Measurements from ENCODE around the gene GNB4.

GNB4 gene

DNA sequence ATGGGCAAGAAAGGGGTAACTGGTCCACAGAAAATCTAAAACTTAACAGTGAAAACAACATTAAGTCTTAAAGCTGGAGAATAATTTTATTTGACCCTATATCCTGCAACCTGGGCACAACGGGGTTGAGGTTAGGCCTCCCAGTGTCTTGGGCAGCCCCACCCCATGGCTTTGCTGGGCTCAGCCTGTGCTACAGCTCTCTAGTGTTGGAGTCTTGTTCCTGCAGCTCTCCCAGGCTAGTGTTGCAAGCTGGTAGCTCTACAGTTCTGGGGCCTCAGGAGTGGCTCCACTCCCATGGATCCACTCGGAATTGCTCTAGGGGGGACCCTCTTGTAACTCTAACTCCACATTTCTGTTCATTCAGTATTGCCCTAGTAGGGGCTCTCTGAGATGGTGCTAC lies 24.9 kb upstream of the GNB4 start:
- ChIA-PET POLR2A (no interaction called here), CTCF (interaction anchor here (0.8 to 1.6 kb wide), 4 partner anchors 9 to 12 kb away, joined by 3 to 7 read pairs (median 4); no protein-coding TSS in a partner anchor)
- TF ChIP-seq, protein P1, sequence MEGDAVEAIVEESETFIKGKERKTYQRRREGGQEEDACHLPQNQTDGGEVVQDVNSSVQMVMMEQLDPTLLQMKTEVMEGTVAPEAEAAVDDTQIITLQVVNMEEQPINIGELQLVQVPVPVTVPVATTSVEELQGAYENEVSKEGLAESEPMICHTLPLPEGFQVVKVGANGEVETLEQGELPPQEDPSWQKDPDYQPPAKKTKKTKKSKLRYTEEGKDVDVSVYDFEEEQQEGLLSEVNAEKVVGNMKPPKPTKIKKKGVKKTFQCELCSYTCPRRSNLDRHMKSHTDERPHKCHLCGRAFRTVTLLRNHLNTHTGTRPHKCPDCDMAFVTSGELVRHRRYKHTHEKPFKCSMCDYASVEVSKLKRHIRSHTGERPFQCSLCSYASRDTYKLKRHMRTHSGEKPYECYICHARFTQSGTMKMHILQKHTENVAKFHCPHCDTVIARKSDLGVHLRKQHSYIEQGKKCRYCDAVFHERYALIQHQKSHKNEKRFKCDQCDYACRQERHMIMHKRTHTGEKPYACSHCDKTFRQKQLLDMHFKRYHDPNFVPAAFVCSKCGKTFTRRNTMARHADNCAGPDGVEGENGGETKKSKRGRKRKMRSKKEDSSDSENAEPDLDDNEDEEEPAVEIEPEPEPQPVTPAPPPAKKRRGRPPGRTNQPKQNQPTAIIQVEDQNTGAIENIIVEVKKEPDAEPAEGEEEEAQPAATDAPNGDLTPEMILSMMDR (IDR thresholded peaks at IDR 0.05; ENCODE audit: control extremely low read depth, extremely low read depth, low read depth, missing control alignments) = no peak
- no peak for DNase-seq (ENCODE audit: extremely low spot score)

DNA sequence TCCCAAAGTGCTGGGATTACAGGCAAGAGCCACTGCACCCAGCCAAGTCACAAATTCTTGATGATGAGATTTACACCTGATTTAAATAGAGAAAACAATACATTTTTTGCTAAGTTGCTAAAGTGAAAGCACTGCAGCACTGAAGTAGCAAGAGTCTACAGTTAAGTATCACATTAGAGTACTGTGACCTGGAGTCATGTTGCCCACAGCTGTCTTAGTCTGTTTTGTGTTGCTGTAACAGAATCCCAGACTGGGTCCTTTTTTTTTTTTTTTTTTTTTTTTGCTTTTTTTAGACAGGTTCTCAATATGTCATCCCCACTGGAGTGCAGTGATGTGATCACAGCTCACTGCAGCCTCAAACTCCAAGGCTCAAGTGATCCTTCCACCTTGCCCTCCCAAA lies 23.2 kb upstream of the GNB4 start:
- ChIA-PET POLR2A (no interaction called here), CTCF (no interaction called here)
- DNase-seq (ENCODE audit: extremely low spot score) = no peak
- TF ChIP-seq, protein P1 (IDR thresholded peaks at IDR 0.05; ENCODE audit: control extremely low read depth, extremely low read depth, low read depth, missing control alignments) = no peak

DNA sequence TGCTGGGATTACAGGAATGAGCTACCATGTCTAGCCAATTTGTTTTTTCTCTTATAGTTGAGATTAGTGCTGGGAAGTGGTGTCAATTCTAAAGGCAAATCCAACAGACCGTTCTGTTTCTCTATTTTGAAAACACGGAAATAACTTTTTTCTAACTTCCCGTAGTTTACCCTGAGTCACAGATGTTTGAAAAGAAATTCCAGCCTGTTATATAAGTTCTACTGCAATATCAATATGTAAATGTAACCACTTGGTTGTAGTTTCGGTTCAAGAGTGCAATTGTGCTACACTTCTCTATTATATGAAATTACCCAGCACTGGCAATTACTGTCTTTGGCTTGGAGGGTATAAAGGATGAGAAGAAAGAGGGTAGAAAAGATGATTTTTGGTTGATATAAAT lies 22.3 kb upstream of the GNB4 start:
- no peak for DNase-seq (ENCODE audit: extremely low spot score)
- ChIA-PET POLR2A (no interaction called here), CTCF (interaction anchor here (1.0 kb wide), 1 partner anchor 11 kb away, joined by 3 read pairs; no protein-coding TSS in a partner anchor)
- TF ChIP-seq, protein P1 (IDR thresholded peaks at IDR 0.05; ENCODE audit: control extremely low read depth, extremely low read depth, low read depth, missing control alignments) = no peak

DNA sequence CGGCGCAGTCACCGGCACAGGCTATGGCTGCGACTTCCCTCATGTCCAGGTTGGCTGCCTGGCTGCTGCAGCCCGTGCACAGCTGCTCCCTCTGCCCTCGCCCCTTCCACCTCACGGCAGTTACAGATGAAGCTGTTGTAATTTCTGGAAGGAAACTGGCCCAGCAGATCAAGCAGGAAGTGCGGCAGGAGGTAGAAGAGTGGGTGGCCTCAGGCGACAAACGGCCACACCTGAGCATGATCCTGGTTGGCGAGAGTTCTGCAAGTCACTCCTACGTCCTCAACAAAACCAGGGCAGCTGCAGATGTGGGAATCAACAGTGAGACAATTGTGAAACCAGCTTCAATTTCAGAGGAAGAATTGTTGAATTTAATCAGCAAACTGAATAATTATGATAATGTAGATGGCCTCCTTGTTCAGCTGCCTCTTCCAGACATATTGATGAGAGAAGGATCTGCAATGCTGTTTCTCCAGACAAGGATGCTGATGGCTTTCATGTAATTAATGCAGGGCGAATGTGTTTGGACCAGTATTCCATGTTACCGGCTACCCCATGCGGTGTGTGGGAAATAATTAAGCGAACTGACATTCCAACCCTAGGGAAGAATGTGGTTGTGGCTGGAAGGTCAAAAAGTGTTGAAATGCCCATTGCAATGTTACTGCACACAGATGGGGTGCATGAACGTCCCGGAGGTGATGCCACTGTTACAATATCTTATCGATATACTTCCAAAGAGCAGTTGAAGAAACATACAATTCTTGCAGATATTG lies 13.2 kb upstream of the GNB4 start:
- CTCF ChIA-PET = interaction anchor here (1.0 to 1.3 kb wide), 2 partner anchors 11 to 12 kb away, joined by 4 read pairs; no protein-coding TSS in a partner anchor
- no peak for DNase-seq (ENCODE audit: extremely low spot score)
- TF ChIP-seq, protein P1 (IDR thresholded peaks at IDR 0.05; ENCODE audit: control extremely low read depth, extremely low read depth, low read depth, missing control alignments) = no peak
- POLR2A ChIA-PET = no interaction called here

DNA sequence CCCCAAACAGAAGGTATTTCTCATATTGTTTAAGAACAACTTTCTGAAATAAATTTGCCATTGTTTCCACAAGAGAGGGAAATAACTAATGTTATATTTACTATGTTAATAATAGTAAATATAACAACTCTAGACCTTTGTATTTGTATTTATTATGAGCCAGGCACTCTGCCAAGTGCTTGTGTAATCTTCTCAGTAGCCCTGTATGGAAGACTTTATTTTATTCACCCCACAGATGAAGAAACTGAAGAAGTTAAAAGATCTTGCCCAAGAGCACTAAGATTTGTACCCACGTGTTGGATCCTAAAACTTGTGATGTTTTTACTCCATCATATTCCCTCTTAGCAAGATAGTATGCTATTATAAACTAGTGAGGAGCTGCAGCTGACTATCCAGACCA lies 12.0 kb upstream of the GNB4 start:
- no peak for DNase-seq (ENCODE audit: extremely low spot score)
- ChIA-PET POLR2A (no interaction called here), CTCF (interaction anchor here (1.0 to 1.5 kb wide), 4 partner anchors 9 to 13 kb away, joined by 3 to 7 read pairs (median 4); partner anchors contain the start of gene GNB4)
- TF ChIP-seq, protein P1 (IDR thresholded peaks at IDR 0.05; ENCODE audit: control extremely low read depth, extremely low read depth, low read depth, missing control alignments) = no peak

DNA sequence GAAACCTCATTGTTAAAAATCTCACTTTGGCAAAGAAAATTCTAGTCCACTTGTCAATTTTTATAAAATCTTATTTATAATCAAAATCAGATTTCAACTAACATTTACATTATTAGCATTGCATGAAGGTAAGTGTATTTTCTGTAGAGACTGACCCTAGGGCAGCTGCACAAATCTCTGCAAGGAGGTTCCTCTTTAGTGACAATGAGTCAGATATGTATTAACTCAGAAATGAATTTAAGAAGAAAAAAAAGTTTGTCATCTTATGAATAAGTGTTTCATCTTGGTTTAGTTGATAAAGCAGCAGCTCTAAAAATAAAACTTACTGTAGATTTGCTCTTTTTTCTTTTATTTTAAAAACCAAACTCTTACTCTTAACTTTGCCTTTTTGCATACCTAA lies 9.0 kb upstream of the GNB4 start:
- no peak for DNase-seq (ENCODE audit: extremely low spot score)
- POLR2A ChIA-PET = no interaction called here
- TF ChIP-seq, protein P1 (IDR thresholded peaks at IDR 0.05; ENCODE audit: control extremely low read depth, extremely low read depth, low read depth, missing control alignments) = no peak
- CTCF ChIA-PET = interaction anchor here (1.0 kb wide), 1 partner anchor 8 kb away, joined by 3 read pairs; no protein-coding TSS in a partner anchor

All from GM10248 (cell line).